Thymus (tissue), 14 donors: ENCODE data around the gene CAV3. TPM values are rescaled to one million over a fixed set of nuclear protein-coding genes. Genes with fewer than 3 reads are reported as not detected.
"Not testable (repeated sequence)": the region's sequence is repeated elsewhere in the genome, so short reads cannot be mapped to it uniquely, and the experiment has no call there.

Source experiments
- DNase-seq, 9 donors: peaks; one replicate each; pipeline ENCODE4 v3.0.0-alpha.2; 2013; ENCODE audit warnings: low spot score in 9 of 9, low read depth in 6 of 9, missing footprints in 1 of 9
- H3K27ac ChIP-seq, 2 donors: one replicate each; pipeline ENCODE4 v1.5.1; 2013; ENCODE audit warnings: control low read depth in 1 of 2, low read depth in 1 of 2, low read length in 1 of 2, mild to moderate bottlenecking in 1 of 2, moderate library complexity in 1 of 2
- H3K27me3 ChIP-seq, 2 donors: one replicate each; pipeline ENCODE4 v1.5.1; 2013; ENCODE audit warnings: low read length in 1 of 2; ENCODE audit not compliant: control insufficient read depth in 2 of 2, insufficient read depth in 1 of 2
- H3K36me3 ChIP-seq, 2 donors: one replicate each; pipeline ENCODE4 v1.5.1; 2013; ENCODE audit warnings: low read length in 1 of 2, mild to moderate bottlenecking in 1 of 2, moderate library complexity in 1 of 2; ENCODE audit not compliant: control insufficient read depth in 2 of 2, insufficient read depth in 2 of 2
- H3K4me1 ChIP-seq, 2 donors: one replicate each; pipeline ENCODE4 v1.5.1; 2013; ENCODE audit warnings: low read length in 2 of 2; ENCODE audit not compliant: control insufficient read depth in 2 of 2, insufficient read depth in 2 of 2
- H3K4me3 ChIP-seq, 2 donors: one replicate each; pipeline ENCODE4 v1.5.1; 2013; ENCODE audit warnings: low read length in 2 of 2, control low read depth in 1 of 2, mild to moderate bottlenecking in 1 of 2
- H3K9me3 ChIP-seq, 2 donors: one replicate each; pipeline ENCODE4 v1.5.1; 2013; ENCODE audit warnings: low read length in 1 of 2, mild to moderate bottlenecking in 1 of 2; ENCODE audit not compliant: control insufficient read depth in 2 of 2, insufficient read depth in 1 of 2
- WGBS: extraction: QIAGEN DNeasy Blood & Tissue Kit; methylation state at CpG from one replicate; pipeline ENCODE4 v1.1.7; 2013; 5-methylcytosine and 5-hydroxymethylcytosine counted together
- long read RNA-seq, 10 donors: transcript quantifications; one replicate each; lab custom pipeline, GENCODE V29; 2026
- polyA plus RNA-seq: library from polyadenylated mRNA; stranded (reverse); fragments of 200-250 nt; gene quantifications from one replicate; pipeline ENCODE4 v1.2.3, GENCODE V29; 2013
- total RNA-seq: library from RNA; stranded (reverse); fragments of 120-200 nt; gene quantifications from one replicate; pipeline ENCODE4 v1.2.4, GENCODE V29; 2013
- donor health status: healthy.

CAV3 gene
- total RNA-seq (0.38 TPM), polyA plus RNA-seq (1.2 TPM)
- long read RNA-seq, donor 1 = 0 reads
- long read RNA-seq, donor 2, partial matches to known transcripts = 7 of 11 reads
- long read RNA-seq, donor 2, other reads (novel, unspliced or antisense) = 0 of 11 reads
- long read RNA-seq, donor 3 = 0 reads
- long read RNA-seq, donor 4 = 0 reads
- long read RNA-seq, donor 5 = 0 reads
- long read RNA-seq, donor 6 = 0 reads
- long read RNA-seq, donor 7, partial matches to known transcripts = 0 of 1 reads
- long read RNA-seq, donor 7, other reads (novel, unspliced or antisense) = 0 of 1 reads
- long read RNA-seq, donor 8 = 0 reads
- long read RNA-seq, donor 9 = 0 reads
- long read RNA-seq, donor 10 = 0 reads

GRCh38 chr3:8733332-8734094 lies at the start of gene CAV3:
Gene CAV3 (plus strand): TSS chr3:8733802. CDS start chr3:8733877, 75 bp downstream.
- no peak for DNase-seq
- Histone ChIP-seq H3K27me3 (no peaks in the 10 kb centered on the region), H3K4me3 (no peak within 1 kb of the TSS), H3K4me1 (no peaks in the 10 kb centered on the region), H3K36me3 (no peaks in the 10 kb centered on the region), H3K9me3 (no peaks in the 10 kb centered on the region), H3K27ac (no peak within 1 kb of the TSS)
- WGBS = 93% methylated on average over 23 of the region's 23 CpGs

- not testable (repeated sequence) for H3K27me3 ChIP-seq, DNase-seq, H3K27ac ChIP-seq, H3K36me3 ChIP-seq, H3K4me3 ChIP-seq, H3K4me1 ChIP-seq, H3K9me3 ChIP-seq
- 91% methylated on average over 6 of the region's 6 CpGs for WGBS
These were observed 48.6 kb upstream of the CAV3 start for GRCh38 chr3:8684992-8685391.

GRCh38 chr3:8691295-8691694 lies 42.3 kb upstream of the CAV3 start:
- H3K9me3 ChIP-seq, DNase-seq, H3K4me1 ChIP-seq, H3K27ac ChIP-seq, H3K4me3 ChIP-seq, H3K36me3 ChIP-seq, H3K27me3 ChIP-seq: not testable (repeated sequence)
- 95% methylated on average over 9 of the region's 9 CpGs for WGBS

GRCh38 chr3:8702560-8702959 lies 31.0 kb upstream of the CAV3 start:
- Histone ChIP-seq H3K27me3 (no peaks in the 10 kb centered on the region), H3K4me3 (no peak overlapping the region), H3K36me3 (no peaks in the 10 kb centered on the region), H3K4me1 (no peaks in the 10 kb centered on the region), H3K27ac (no peak overlapping the region), H3K9me3 (no peaks in the 10 kb centered on the region)
- WGBS = 50% methylated on average over 3 of the region's 3 CpGs
- DNase-seq = no peak

GRCh38 chr3:8705575-8705974 lies 28.0 kb upstream of the CAV3 start:
- Histone ChIP-seq H3K27ac (no peak overlapping the region), H3K27me3 (no peaks in the 10 kb centered on the region), H3K4me1 (no peaks in the 10 kb centered on the region), H3K9me3 (no peaks in the 10 kb centered on the region), H3K36me3 (no peaks in the 10 kb centered on the region), H3K4me3 (no peak overlapping the region)
- DNase-seq = no peak
- WGBS = 87% methylated on average over 3 of the region's 3 CpGs

- no peak for DNase-seq
- H3K27ac ChIP-seq = no peak overlapping the region
- H3K4me3 ChIP-seq = no peak overlapping the region
- H3K27me3 ChIP-seq = no peaks in the 10 kb centered on the region
- H3K9me3 ChIP-seq = no peaks in the 10 kb centered on the region
- H3K36me3 ChIP-seq = no peaks in the 10 kb centered on the region
- WGBS = 74% methylated on average over 5 of the region's 5 CpGs
- no peaks in the 10 kb centered on the region for H3K4me1 ChIP-seq
These were observed 24.3 kb upstream of the CAV3 start for GRCh38 chr3:8709287-8709686.

GRCh38 chr3:8709801-8710507 lies 23.6 kb upstream of the CAV3 start:
- H3K27ac ChIP-seq = no peak overlapping the region
- no peak for DNase-seq
- no peaks in the 10 kb centered on the region for H3K27me3 ChIP-seq
- H3K4me1 ChIP-seq = no peaks in the 10 kb centered on the region
- H3K9me3 ChIP-seq = no peaks in the 10 kb centered on the region
- WGBS = 87% methylated on average over 8 of the region's 8 CpGs
- no peaks in the 10 kb centered on the region for H3K36me3 ChIP-seq
- H3K4me3 ChIP-seq = no peak overlapping the region

GRCh38 chr3:8712045-8712907 lies 21.3 kb upstream of the CAV3 start:
- DNase-seq = no peak

More at GRCh38 chr3:8712045-8712907, 21.3 kb upstream of the CAV3 start:
- Histone ChIP-seq H3K9me3 (no peaks in the 10 kb centered on the region), H3K27ac (no peak overlapping the region), H3K36me3 (no peaks in the 10 kb centered on the region), H3K4me3 (no peak overlapping the region), H3K27me3 (no peaks in the 10 kb centered on the region), H3K4me1 (no peaks in the 10 kb centered on the region)
- 69% methylated on average over 9 of the region's 9 CpGs for WGBS
